Fibroblast of pulmonary artery (primary cell): ENCODE results near the gene TEKT1.

ENCODE experiments used
- DNase-seq: peaks from one replicate; pipeline ENCODE4 v3.0.0-alpha.2; 2010; ENCODE audit warnings: low read depth
- H3K4me3 ChIP-seq: replicated peaks from 2 replicates; pipeline ENCODE4 v1.5.1; 2011; ENCODE audit warnings: low read depth, mild to moderate bottlenecking, control low read depth, low read length, moderate library complexity
- TF ChIP-seq, protein P1 (sequence below): IDR thresholded peaks from 2 replicates; pipeline ENCODE4 v1.5.1; 2011; ENCODE audit warnings: mild to moderate bottlenecking, control low read depth, low read length, inconsistent platforms; ENCODE audit errors: missing control alignments

The TEKT1 gene

GRCh38 chr17:6757747-6758146, 73.8 kb downstream of the TEKT1 start:
- TF ChIP-seq, protein P1, sequence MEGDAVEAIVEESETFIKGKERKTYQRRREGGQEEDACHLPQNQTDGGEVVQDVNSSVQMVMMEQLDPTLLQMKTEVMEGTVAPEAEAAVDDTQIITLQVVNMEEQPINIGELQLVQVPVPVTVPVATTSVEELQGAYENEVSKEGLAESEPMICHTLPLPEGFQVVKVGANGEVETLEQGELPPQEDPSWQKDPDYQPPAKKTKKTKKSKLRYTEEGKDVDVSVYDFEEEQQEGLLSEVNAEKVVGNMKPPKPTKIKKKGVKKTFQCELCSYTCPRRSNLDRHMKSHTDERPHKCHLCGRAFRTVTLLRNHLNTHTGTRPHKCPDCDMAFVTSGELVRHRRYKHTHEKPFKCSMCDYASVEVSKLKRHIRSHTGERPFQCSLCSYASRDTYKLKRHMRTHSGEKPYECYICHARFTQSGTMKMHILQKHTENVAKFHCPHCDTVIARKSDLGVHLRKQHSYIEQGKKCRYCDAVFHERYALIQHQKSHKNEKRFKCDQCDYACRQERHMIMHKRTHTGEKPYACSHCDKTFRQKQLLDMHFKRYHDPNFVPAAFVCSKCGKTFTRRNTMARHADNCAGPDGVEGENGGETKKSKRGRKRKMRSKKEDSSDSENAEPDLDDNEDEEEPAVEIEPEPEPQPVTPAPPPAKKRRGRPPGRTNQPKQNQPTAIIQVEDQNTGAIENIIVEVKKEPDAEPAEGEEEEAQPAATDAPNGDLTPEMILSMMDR, result no peak

DNA sequence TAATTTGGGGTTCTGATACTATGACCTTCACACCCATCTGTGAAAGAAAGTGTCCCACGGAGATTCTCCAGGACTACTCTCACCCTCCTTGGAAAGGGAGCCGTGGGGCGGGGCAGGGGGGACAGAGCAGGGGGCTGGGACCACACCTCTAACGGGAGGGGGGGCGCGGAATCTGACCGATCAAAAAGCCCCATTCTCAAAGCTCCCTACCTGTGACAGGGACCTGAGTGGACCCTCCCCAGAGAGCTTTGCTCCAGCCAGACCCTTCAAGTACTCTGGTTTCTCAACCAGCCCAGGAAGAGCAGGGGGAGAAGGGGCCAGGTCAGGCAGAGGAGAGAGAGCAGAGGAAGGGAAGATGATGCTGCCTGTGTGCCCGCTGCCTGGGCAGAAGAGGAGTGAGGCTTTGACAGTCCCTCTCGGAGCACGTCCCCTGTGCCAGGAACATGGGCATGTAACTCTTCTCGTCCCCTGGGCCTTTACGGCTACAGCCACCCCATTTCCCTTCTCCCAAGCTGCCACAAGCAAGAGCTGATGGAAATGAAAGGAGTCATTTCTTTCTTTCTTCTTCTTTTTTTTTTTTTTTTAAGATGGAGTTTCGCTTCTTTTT, 75.0 kb downstream of the TEKT1 start:
- DNase-seq, result no peak
- TF ChIP-seq, protein P1, result no peak
- H3K4me3 ChIP-seq, result peak overlapping the region; percentile 70

More at GRCh38 chr17:6757747-6758146, 73.8 kb downstream of the TEKT1 start:
- DNase-seq, result no peak
- no peak overlapping the region for H3K4me3 ChIP-seq

DNA sequence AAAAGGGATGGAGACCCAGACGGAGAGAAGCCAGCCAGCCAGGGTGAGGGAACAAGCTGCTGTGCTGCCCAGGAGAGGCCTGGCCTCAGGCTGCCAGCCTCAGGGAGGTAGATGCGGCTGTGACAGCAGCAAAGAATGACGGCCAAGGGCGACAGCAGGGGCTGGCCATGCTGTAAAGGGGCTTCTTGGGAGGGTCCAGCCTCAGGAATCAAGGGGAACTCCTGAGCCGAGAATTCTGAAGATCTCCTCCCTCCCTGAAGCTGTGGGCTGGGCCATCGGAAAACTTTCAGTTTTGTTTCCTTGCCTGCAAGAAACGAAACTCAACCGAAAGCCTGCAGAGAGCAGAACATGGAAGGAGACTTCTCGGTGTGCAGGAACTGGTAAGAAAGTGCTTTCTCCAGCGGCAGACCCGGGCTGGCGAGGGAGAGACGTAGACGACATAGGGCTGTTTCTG, 75.8 kb downstream of the TEKT1 start, which contains the start of gene XAF1:
Gene XAF1, plus strand, starts transcription at position 316 of the 454 bp plus-strand sequence. Its CDS starts 33 bp downstream, at position 349.
- TF ChIP-seq, protein P1, result no peak
- peak; percentile 70 for DNase-seq
- H3K4me3 ChIP-seq, result peak within 1 kb of the TSS; percentile 70

DNA sequence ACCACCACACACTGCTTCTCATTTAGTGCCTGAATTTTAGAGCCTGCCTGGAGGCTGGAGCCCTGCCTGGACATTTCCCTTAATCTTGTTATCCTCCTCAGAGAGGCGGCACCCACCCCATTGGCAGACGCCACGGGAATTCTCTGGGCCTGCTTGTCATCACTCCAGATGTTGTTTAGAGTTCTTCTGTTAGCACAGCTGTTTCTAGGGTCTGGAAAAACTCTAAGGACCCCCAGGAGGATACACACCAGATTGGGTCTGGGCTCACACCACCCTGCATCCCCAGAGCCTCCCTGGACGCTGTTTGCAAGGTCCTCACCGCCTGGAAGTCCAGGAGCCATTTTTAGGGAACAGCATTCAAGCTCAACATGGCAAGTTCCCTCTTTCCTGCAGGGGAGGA, 76.2 kb downstream of the TEKT1 start:
- peak overlapping the region; percentile 70 for H3K4me3 ChIP-seq
- TF ChIP-seq, protein P1, result no peak
- DNase-seq, result peak; percentile 74

- TF ChIP-seq, protein P1, result no peak
- H3K4me3 ChIP-seq, result no peak overlapping the region
- peak; percentile 17 for DNase-seq
Observed at GRCh38 chr17:6753546-6753945, 78.0 kb downstream of the TEKT1 start.

DNA sequence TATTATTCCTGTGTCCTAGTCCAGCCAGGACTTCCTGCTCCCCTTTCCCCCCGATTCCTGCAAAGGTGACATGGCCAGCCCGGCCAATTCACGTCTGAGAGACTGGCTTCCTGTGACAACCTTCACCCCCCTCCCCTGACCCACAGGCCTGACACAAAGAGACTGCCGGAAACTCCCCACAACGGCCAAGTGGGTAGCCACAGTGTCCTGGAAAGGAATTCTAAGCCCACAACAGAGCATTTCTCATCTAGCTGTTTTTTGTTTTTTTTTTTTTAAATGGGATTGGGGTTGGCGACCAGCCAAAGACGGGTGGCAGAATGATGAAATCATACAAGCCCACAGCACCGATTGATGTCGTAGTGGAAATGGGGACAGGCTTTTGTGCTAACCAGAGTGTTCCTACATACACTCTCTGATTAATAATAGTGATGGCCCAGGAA, 78.5 kb downstream of the TEKT1 start:
- TF ChIP-seq, protein P1, result no peak
- peak overlapping the region; percentile 24 for H3K4me3 ChIP-seq
- DNase-seq, result peak; percentile 95
